Smooth muscle cell of the brain vasculature (primary cell): Measurements from ENCODE around the gene PLEKHF1.

Experiments
- DNase-seq: peaks from one replicate; pipeline ENCODE4 v3.0.0-alpha.2; 2012; ENCODE audit warnings: low read depth, low spot score

Gene PLEKHF1

DNA sequence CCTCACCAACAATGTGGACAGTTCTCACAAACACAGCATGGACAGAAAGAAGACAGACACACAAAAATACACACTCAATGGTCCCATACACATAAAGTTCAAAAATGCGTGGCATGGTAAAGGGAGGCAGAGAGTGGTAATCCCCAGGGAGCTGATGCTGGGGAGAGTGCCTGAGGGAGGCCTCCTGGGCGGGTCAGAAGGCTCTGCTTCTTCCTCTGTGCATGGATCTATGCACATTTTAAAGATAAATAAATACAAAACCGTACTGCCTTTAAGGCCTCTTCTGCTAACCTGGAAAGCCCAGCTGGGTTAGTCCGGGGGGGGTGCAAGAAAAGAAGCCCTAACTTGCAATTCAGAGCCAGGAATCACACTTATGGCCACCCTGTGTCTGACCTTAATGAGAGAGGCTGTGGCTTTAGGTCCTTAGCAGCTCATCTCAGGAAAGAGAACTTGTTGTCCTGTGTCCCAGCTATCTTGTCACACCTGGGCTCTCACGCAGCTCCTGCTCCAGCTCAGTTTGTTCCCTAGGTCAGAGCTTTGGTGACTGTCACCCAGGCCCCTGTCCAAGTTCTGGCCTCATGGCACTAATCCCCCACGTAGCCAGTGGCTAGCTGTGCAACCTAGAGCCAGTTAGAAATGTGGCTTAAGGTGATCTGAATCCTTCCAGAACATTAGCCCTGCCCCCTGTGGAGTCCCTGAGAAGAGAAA lies 30.7 kb upstream of the PLEKHF1 start:
- DNase-seq: no peak

DNA sequence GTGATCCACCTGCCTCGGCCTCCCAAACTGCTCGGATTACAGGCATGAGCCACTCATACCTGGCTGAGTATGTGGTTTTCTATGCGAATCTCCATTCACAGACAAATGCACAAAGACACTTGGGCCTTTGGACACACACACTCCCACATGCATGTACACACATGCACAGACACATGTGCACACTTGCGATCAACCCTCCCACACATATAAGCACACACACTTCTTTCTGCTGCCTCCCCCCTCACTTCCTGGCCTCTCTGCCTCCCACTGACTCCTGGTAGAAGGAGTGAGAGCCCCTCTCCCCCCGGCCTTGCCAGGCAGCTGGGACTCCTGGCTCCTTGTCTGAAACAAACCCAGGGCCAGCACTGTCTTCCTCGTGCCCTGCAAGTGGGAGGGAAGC lies 29.3 kb upstream of the PLEKHF1 start:
- DNase-seq: no peak

DNA sequence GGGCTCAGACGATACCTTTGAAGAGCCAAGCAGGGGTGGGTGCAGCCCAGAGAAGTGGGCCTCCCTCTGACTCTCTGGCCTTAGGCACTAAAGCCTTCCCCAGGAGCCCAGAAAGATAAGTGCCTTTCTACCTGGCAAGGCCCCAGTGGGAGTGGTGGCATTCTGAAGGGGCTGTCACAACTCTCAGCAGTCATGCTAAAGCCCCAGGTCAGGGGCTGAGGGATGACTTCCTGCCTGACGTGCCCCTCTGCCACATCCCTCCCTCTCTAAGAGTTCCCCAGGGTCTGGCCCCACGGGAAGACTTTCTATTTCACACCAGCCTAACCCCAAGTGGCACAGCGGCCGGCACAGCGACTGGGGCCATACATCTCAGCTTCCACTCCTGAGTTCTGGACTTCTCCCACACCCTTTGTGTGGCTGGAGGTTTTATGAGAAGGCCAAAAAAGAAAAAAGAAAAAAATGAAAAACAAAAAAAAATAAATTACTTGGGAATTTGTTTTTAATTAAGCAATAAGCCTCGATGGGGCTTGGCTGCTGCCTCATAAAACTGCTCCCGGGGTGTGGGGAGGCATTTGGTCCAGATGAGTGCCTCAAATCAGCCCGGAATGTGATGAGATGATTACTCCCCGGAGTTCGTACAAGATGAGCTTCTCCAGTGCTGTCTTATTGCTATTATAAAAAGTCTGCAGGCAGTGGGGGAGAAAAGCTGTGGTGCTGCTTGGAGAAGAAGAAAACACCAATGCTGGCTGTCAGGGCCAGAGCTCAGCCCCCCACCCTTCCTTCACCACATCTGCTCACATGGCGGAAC lies 28.5 kb upstream of the PLEKHF1 start:
- no peak for DNase-seq

DNA sequence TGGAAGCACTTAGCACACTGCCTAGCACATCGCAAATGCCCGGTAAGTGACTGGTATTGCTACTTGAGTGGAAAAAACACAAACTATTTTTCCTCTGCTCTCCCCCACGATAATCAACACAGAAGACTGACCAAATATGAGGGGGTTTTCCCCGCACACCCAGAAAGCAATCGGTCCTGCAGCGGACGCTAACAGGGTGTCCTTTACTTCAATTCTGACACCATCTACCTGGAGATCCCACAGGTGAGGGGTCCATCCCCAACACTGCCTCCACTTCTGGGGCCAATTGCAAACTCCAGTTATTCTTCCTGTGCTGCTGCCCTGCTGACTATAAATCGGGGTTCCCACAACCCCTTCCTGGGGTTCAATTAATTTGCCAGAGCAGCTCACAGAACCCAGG lies 26.2 kb upstream of the PLEKHF1 start:
- DNase-seq: no peak

DNA sequence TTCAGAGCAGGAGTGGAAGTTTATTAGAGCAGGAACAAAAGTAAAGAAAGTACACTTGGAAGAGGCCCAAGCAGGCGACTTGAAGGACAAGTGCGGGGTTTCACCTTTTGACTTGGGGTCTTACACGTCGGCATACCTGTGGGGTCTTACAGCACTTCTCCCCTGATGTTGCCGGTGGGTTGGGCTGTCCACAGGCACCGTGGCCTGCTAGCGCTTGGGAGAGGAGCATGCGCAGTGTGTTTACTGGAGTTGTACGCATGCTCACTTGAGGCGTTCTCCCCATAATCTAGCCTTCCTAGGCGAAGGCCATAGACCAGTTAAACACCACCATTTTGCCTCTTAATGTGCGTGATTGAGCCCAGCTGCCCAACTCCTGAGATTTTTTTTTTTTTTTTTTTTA lies 25.0 kb upstream of the PLEKHF1 start:
- DNase-seq: no peak

DNA sequence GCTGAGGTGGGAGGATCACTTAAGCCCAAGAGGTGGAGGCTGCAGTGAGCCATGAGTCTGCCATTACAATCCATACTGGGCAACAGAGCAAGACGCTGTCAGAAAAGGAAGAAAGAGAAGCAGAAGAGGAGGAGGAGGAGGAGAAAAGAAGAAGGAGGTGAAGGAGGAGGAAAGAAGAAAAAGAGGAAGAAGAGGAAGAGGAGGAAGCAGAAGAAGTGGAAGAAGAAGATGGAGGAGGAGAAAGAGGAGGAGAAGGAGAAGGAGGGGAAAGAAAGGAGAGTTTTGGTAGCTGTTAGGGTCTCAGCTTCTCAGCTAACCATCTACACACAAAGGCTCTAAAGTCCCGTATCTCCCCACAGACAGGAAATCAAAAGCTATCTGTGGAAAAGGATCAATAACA lies 23.7 kb upstream of the PLEKHF1 start:
- DNase-seq: no peak

DNA sequence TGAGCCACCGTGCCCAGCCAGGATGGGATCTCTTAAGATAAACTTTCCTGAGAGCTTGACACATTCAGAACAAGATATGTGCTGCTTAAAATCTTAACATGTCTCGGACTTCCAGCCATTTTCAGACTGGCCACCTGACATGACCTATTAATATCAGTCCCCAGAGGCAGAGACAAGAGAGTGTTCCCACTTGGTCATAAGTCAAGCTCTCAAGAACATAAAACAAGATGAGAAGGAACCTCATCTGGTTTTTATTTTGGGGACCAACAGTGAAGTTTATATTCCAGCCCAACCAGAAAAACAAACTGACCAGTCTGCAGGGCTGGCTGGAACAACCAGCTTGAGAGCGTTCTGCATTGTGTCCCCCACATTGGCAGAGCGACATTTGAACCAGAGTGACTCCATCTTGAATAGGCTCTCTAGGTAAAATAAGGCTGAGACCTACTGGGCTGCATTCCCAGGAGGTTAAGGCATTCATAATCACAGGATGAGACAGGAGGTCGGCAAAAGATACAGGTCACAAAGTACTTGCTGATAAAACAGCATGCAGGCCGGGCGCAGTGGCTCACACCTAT lies 21.8 kb upstream of the PLEKHF1 start:
- DNase-seq: no peak

DNA sequence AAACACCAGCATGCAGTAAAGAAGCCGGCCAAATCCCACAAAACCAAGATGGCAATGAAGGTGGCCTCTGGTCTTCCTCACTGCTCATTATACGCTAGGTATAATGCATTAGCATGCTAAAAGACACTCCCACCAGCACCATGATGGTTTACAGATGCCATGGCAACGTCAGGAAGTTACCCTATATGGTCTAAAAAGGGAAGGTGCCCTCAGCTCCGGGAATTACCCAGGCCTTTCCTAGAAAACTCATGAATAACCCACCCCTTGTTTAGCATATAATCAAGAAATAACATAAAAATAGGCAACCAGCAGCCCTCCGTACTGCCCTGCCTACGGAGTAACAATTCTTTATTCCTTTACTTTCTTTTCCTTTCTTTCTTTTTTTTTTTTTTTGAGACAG lies 21.1 kb upstream of the PLEKHF1 start:
- DNase-seq: no peak

DNA sequence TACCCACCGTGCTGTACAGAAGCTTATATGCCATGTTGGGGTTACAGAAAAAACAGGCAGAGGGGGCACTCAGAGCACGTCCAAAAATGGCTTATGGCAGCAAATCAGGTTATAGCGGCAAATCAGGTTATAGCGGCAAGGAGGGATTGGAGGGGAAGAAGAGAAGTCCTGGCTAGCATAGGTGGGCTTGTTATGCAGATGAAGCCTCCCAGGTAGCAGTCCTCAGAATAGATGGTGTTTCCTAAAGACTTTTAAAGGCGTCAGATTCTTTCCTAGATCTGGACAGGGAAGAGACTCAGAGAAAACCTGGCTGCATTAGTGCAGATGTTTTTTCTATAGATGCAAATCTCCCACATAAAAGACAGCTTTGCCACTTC lies 19.8 kb upstream of the PLEKHF1 start:
- DNase-seq: no peak

DNA sequence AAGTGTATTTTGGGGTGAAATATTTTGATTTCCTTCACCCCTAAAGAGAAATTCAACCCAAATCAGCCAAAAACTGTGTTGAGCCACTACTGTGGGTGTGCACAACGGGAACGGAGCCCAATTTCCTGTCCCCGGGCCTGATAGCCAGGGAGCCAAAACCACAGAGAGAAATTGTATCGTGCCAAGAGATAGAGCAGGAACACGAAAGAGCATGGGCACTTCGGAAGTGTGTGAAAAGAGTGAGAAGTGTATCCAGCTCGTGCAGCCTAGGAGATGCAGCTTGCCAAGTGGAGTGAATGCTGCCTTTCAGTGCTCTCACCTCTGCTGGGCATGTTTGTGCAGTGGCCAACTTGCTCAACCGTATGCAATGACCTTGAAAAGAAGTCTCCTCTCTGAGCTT lies 19.4 kb upstream of the PLEKHF1 start:
- no peak for DNase-seq

DNA sequence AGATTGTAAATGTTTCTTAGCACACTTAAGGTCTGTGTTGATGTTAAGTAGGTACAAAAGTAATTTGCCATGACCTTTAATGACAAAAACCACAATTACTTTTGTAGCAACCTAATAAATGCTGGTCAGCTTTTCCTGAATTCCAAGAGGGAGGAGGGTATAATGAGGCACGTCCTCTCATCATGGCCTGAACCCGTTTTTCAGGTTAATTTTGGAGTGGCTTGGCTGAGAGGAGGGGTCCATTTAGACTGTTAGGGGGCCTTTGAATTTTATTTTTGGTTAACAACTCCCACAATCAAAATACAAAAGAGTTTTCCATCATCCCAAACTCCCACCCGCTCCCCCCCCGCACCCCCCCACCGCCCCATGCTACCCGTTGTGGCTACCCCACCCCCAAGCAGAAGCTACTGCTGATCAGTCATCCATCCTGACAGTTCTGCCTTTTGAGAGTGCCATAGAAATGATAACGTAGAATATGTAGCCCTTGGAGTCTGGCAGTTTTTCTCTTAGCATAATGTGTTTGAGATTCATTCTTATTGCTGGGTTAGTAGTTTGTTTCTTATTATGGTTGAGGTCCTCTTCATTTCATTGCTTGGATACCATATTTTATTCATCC lies 14.4 kb upstream of the PLEKHF1 start:
- DNase-seq: no peak

DNA sequence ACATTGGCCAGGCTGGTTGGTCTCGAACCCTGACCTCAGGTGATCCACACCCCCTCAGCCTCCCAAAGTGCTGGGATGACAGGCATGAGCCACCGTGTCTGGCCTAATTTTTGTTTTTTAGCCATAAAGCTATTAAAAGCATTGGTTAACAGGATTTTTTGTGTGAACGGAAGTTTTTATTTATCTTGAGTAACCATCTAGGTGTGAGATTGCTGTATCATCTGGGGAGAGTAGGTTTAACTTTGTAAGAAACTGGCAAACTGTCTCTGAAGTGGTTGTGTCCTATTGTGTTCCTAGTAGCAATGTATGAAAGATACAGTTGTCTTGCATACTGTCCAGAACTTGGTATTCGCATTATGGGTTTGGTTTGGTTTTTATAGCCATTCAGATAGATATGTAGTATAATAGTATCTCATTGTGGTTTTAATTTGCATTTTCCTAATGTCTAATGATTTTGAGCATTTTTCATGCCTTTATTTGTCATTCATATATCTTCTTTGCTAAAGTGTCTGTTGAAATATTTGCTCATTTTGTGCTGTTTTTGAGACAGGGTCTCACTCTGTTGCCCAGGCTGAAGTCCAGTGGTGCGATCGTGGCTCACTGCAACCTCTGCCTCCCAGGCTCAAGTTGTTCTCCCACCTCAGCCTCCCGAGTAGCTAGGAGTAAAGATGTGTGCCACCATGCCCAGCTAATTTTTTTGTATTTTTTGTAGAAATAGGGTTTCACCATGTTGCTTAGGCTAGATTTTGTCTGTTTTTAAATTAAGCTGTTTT lies 13.5 kb upstream of the PLEKHF1 start:
- DNase-seq: no peak

DNA sequence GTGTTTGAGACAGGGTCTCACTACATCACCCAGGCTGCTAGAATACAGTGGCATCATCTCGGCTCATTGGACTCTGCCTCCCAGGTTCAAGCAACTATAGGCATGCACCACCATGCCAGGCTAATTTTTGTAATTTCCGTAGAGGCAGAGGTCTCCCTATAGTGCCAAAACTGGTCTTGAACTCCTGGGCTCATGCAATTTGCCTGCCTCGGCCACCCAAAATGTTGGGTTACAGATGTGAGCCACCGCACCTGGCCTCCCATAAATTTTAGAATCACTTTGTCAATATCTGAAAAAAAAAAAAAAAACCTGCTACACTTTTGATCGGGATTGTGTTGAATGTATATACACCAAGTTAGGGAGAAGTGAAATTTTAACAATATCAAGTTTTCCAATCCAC lies 11.9 kb upstream of the PLEKHF1 start:
- no peak for DNase-seq

DNA sequence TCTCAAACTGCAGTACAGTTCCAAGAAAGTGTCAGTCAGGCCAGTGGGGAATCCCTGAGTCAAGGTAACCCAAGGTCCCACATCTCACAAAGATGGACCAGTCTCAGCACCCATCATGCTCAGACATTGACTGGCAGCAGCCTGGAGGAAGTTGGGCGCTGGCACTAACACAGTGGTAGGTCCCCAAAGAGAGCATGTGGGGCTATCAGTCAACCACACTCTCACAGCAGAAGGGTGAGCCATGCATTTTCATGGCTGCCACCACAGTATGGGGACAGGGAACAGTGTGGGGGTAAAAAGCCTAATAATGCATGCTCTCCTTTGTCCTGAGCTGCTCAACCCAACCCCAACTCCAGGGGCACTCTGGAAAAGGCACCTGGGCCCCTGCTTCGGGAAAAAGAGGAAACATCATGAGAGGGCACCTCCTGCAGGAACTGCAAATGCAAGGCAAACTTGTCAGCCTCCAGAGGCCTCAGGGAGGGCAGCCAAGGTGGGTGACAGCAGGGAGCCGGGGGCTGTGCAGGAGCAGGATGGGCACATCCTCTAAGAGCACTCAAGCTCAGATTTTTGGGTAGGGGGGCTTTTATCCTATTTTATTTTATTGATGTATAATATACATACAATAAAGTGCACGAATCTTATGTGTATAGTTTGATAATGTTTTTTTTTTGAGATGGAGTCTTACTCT lies 9.5 kb upstream of the PLEKHF1 start:
- DNase-seq: no peak

DNA sequence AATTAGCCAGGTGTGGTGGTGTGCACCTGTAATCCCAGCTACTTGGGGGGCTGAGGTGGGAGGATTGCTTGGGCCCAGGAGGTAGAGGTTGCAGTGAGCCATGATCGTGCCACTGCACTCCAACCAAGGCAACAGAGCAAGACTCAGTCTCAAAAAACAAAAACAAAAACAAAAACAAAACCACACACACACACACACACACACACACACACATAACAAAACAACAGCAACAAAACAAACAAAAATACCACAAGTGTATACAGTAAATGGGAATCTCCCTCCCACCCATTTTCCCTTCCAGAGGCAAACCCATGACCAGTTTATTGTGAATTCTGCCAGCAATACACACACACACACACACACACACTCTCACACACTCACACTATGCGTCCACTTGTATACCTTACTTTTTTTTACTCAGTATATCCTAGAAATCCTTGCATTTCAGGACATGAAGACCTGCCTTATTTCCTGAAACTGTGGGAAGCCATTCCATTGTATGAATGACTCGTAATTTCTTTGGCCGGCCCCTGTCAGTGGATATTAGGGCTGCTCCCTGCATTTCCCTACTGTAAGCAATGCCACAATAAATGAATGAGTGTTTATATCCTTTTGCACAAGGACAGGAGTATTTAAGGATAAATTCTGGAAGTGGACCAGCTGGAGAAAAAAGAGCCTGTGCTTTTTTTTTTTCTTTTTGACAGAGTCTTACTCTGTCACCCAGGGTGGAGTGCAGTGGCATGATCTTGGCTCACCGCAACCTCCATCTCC lies 6.9 kb upstream of the PLEKHF1 start:
- DNase-seq: no peak

DNA sequence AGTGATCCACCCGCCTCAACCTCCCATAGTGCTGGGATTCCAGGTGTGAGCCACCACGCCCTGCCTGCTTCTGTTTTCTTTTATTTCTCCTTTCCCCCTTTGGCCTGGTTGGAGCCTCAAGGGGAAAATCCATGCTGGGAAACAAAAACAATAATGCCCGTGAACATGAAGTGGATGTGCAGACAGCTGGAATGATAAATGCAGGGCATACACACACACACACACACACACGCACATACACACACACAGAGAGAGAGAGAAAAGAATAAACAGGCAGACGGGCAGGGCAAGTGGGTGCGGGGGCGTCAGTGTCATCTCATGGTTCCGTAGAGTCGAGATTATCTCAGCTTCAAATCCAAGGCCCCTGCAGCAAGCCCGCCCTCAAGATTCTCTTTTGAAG lies 4.4 kb upstream of the PLEKHF1 start:
- DNase-seq: no peak

DNA sequence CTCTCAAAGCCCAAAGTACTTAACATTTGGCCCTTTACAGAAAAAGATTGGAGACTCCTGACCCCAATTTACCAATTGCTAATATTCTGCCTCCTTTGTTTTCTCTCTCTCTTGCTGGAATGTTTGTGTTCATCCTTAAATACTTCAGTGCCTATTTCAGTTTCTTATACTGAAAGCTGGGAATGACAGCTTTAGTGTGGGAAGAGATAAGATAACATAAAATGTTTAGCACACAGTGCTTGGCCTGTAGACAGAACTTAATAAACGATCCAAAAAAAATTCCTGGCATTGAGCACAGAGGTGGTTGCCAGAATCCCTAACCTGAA lies 3.0 kb upstream of the PLEKHF1 start:
- no peak for DNase-seq

DNA sequence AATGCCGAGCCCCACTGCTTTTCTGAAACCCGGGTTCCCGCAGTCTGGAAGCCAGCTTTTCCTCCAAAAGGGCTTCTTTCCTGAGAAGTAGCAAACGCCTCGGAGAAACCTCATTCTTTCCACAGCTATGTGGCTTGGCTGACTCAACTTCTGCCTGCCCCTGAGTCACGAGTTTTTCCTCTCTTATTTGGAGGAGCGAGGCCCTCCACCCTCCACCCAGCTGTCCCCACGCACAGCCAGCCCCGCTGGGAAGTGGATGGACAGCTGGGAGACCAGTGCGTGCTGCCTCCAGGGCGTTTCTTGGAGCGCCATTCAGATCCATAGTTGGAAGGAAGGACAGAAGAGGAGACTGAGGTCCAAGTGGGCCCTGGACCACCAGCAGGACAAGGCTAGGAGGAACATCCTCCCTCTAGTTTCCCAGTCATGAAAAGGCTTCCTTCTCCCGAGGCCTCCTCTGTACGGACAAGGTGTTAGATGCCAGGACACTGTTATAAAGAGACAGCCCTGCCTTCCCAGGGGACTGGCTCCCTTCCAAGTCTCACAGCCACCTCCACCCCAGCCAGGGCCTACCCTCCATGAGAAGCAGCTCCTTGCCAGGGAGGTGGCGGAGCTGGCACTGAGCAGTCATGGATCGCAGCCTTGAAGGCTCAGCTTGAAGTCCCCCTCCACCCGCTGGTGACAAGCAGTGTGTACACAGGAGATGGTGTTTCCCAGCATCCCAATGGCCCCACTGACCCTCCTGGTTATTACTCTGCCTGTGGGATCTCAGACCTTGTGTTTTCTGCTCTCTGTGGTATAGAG lies 2.5 kb upstream of the PLEKHF1 start:
- DNase-seq: no peak

DNA sequence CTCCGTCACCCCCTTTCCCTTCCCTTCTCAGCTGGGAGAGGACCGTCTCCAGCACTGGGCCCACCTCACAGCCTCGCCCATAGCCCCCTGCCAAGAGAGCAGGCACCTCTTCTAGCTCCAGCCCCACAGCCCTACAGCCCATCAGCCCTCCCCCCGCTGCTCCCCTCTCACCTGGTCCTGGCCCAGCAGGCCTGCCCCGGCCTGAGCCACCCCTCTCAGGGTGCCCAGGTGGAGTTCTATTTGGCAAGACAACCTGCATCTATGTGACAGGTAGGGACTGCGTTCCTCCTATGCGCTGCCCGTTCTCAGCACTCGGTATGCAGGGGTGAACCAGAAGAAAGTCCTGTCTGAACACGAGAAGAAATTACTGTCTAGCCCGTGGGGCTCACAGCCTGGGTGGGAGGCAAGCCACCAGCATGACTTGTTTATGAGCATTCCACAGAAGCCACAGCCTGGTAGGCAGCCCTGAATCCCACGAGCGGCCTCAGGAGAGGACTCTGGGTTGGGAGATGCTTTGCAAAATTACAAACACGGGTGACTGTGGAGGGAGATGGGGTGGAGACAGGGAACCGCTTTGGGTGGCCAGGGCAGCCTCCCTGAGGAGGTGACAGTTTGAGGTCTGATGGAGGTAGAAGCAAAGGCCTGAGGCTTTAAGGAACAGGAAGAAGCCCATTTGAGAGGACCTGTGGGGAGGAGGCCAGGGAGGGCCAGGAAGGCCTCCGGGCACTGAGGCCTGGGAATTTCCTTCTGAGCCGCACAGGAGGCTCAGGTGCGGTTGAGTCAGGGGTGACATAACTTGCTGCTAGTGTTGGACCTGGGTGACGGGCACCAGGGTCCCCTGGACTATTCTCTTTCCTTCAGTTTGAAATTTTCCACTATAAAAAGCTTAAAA lies 1.2 kb upstream of the PLEKHF1 start:
- DNase-seq: no peak
